H9 (cell line): ENCODE measurements around the gene DTX4. TPM values are rescaled to one million over a fixed set of nuclear protein-coding genes. Genes with fewer than 3 reads are reported as not detected.

ENCODE experiments used
- DNase-seq: peaks from one replicate; pipeline ENCODE4 v3.0.0-alpha.2; 2017
- H2AFZ ChIP-seq: one replicate; pipeline ENCODE4 v1.6.1; 2013; ENCODE audit warnings: mild to moderate bottlenecking, low read length, control low read depth, moderate library complexity
- H2AK5ac ChIP-seq: 2 replicates; pipeline ENCODE4 v1.6.1; 2013; ENCODE audit warnings: low read length, control low read depth, mixed read lengths; ENCODE audit not compliant: insufficient read length
- H2BK120ac ChIP-seq: one replicate; pipeline ENCODE4 v1.6.1; 2013; ENCODE audit warnings: low read depth, mild to moderate bottlenecking, low read length, control low read depth, inconsistent platforms; ENCODE audit not compliant: poor library complexity, severe bottlenecking
- H2BK12ac ChIP-seq: 2 replicates; pipeline ENCODE4 v1.6.1; 2013; ENCODE audit warnings: low read length, control low read depth, mixed read lengths, low read depth; ENCODE audit not compliant: insufficient read length
- H2BK15ac ChIP-seq: 2 replicates; pipeline ENCODE4 v1.6.1; 2013; ENCODE audit warnings: low read depth, low read length, control low read depth
- H2BK20ac ChIP-seq: one replicate; pipeline ENCODE4 v1.6.1; 2013; ENCODE audit warnings: low read depth, mild to moderate bottlenecking, low read length, control low read depth, inconsistent platforms; ENCODE audit not compliant: poor library complexity, severe bottlenecking
- H2BK5ac ChIP-seq: 2 replicates; pipeline ENCODE4 v1.6.1; 2013; ENCODE audit warnings: low read length, control low read depth, mixed read lengths; ENCODE audit not compliant: insufficient read length
- H3K14ac ChIP-seq: 2 replicates; pipeline ENCODE4 v1.6.1; 2013; ENCODE audit warnings: low read length, control low read depth; ENCODE audit not compliant: insufficient read depth
- H3K18ac ChIP-seq: 2 replicates; pipeline ENCODE4 v1.6.1; 2013; ENCODE audit warnings: low read depth, mild to moderate bottlenecking, mixed read lengths, low read length, control low read depth; ENCODE audit not compliant: insufficient read length
- H3K23ac ChIP-seq: 2 replicates; pipeline ENCODE4 v1.6.1; 2013; ENCODE audit warnings: low read length, control low read depth, mixed read lengths, low read depth; ENCODE audit not compliant: insufficient read length
- H3K23me2 ChIP-seq: 2 replicates; pipeline ENCODE4 v1.6.1; 2013; ENCODE audit warnings: low read depth, mild to moderate bottlenecking, mixed read lengths, low read length, control low read depth; ENCODE audit not compliant: insufficient read length, poor library complexity, severe bottlenecking
- H3K27ac ChIP-seq: 2 replicates; pipeline ENCODE4 v1.5.1; 2013; ENCODE audit warnings: low read length, control low read depth, mixed read lengths, low read depth; ENCODE audit not compliant: insufficient read length
- H3K27me3 ChIP-seq: 2 replicates; pipeline ENCODE4 v1.6.1; 2013; ENCODE audit warnings: low read length, control low read depth, inconsistent platforms; ENCODE audit not compliant: insufficient read depth
- H3K4ac ChIP-seq: 2 replicates; pipeline ENCODE4 v1.6.1; 2013; ENCODE audit warnings: low read depth, mild to moderate bottlenecking, control low read depth, inconsistent platforms, low read length, moderate library complexity
- H3K4me1 ChIP-seq: 2 replicates; pipeline ENCODE4 v1.6.1; 2013; ENCODE audit warnings: low read length, control low read depth, inconsistent platforms; ENCODE audit not compliant: insufficient read depth
- H3K4me2 ChIP-seq: 2 replicates; pipeline ENCODE4 v1.6.1; 2013; ENCODE audit warnings: low read length, control low read depth, mixed read lengths; ENCODE audit not compliant: insufficient read length, insufficient read depth
- H3K56ac ChIP-seq: 2 replicates; pipeline ENCODE4 v1.6.1; 2013; ENCODE audit warnings: low read depth, mild to moderate bottlenecking, mixed read lengths, low read length, control low read depth; ENCODE audit not compliant: insufficient read length
- H3K79me1 ChIP-seq: 2 replicates; pipeline ENCODE4 v1.6.1; 2013; ENCODE audit warnings: low read depth, mild to moderate bottlenecking, moderate library complexity, low read length, control low read depth, inconsistent platforms; ENCODE audit not compliant: insufficient read depth, poor library complexity, severe bottlenecking
- H3K79me2 ChIP-seq: 2 replicates; pipeline ENCODE4 v1.6.1; 2013; ENCODE audit warnings: low read length, control low read depth, inconsistent platforms; ENCODE audit not compliant: insufficient read depth
- H3K9ac ChIP-seq: 2 replicates; pipeline ENCODE4 v1.6.1; 2013; ENCODE audit warnings: low read length, control low read depth, mixed read lengths; ENCODE audit not compliant: insufficient read length; ENCODE audit errors: extremely low read depth
- H3K9me3 ChIP-seq: one replicate; pipeline ENCODE4 v1.6.1; 2013; ENCODE audit warnings: low read depth, low read length, inconsistent platforms; ENCODE audit not compliant: control insufficient read depth
- H3T11ph ChIP-seq: one replicate; pipeline ENCODE4 v1.6.1; 2013; ENCODE audit warnings: mild to moderate bottlenecking, low read length, control low read depth, inconsistent platforms
- H4K20me1 ChIP-seq: one replicate; pipeline ENCODE4 v1.6.1; 2013; ENCODE audit not compliant: control insufficient read depth, insufficient read length, insufficient read depth
- H4K5ac ChIP-seq: 2 replicates; pipeline ENCODE4 v1.6.1; 2013; ENCODE audit warnings: low read depth, mild to moderate bottlenecking, mixed read lengths, low read length, control low read depth; ENCODE audit not compliant: insufficient read length
- H4K8ac ChIP-seq: replicated peaks from 2 replicates; pipeline ENCODE4 v1.6.1; 2013; ENCODE audit warnings: low read length, control low read depth, mixed read lengths, low read depth; ENCODE audit not compliant: insufficient read length
- H4K91ac ChIP-seq: 2 replicates; pipeline ENCODE4 v1.6.1; 2013; ENCODE audit warnings: low read depth, mild to moderate bottlenecking, moderate library complexity, mixed read lengths, low read length, control low read depth; ENCODE audit not compliant: insufficient read length
- H3K27ac Mint-ChIP-seq, 3 experiments: 2 replicates in 2 of 3; 3 replicates in 1 of 3; pipeline ENCODE4 v1.8.0; 2020 to 2021; ENCODE audit warnings: mixed read lengths in 3 of 3, mild to moderate bottlenecking in 1 of 3, moderate library complexity in 1 of 3
- H3K27me3 Mint-ChIP-seq: 2 replicates; pipeline ENCODE4 v1.8.0; 2021; ENCODE audit warnings: low read depth, mild to moderate bottlenecking, moderate library complexity, mixed read lengths
- H3K36me3 Mint-ChIP-seq, 3 experiments: 2 replicates in 2 of 3; 3 replicates in 1 of 3; pipeline ENCODE4 v1.8.0; 2020 to 2021; ENCODE audit warnings: low read depth in 3 of 3, mixed read lengths in 3 of 3; ENCODE audit not compliant: insufficient read depth in 1 of 3
- H3K4me1 Mint-ChIP-seq, 2 experiments: 2 replicates each; pipeline ENCODE4 v1.8.0; 2020; ENCODE audit warnings: mixed read lengths in 2 of 2
- H3K4me3 Mint-ChIP-seq, 2 experiments: 2 replicates in 1 of 2; 3 replicates in 1 of 2; pipeline ENCODE4 v1.8.0; 2020 to 2021; ENCODE audit warnings: mild to moderate bottlenecking in 2 of 2, mixed read lengths in 2 of 2, moderate library complexity in 1 of 2
- H3K9me3 Mint-ChIP-seq, 2 experiments: 2 replicates in 1 of 2; 3 replicates in 1 of 2; pipeline ENCODE4 v1.8.0; 2020; ENCODE audit warnings: mild to moderate bottlenecking in 2 of 2, mixed read lengths in 2 of 2, moderate library complexity in 1 of 2
- CTCF ChIP-seq: fragments of 200-600 bp; sonication (generic); conservative IDR thresholded peaks from 3 replicates; pipeline ENCODE4 v1.8.0; 2021; ENCODE audit warnings: antibody characterized with exemption, mild to moderate bottlenecking
- WGBS: extraction: QIAGEN DNeasy Blood & Tissue Kit; methylation state at CpG from one replicate; pipeline ENCODE4 v1.1.7; 2013; ENCODE audit warnings: missing lambda C conversion rate, low lambda C conversion rate, mixed read lengths; ENCODE audit not compliant: insufficient read length; ENCODE audit errors: extremely low coverage; 5-methylcytosine and 5-hydroxymethylcytosine counted together
- total RNA-seq: library from RNA; stranded (reverse); gene quantifications from 2 replicates; pipeline ENCODE4 v1.2.1, GENCODE V29; 2021

DTX4 gene
- total RNA-seq, 1 experiment from 2014 or later: 13.0 TPM

GRCh38 chr11:59192446-59193020 is 20.6 kb downstream of the DTX4 start:
- Histone ChIP-seq H3K4me2 (no peak overlapping the region), H3K79me2 (no peaks in the 10 kb centered on the region; the same call in 1 of the 2 replicates), H3K23me2 (no peaks in the 10 kb centered on the region), H4K20me1 (no peaks in the 10 kb centered on the region), H2AFZ (no peak overlapping the region), H2BK5ac (no peak overlapping the region), H3T11ph (no peak overlapping the region), H3K23ac (no peak overlapping the region), H4K91ac (no peak overlapping the region), H4K5ac (no peak overlapping the region), H3K27me3 (no peaks in the 10 kb centered on the region), H2AK5ac (no peak overlapping the region), H2BK120ac (no peak overlapping the region), H3K14ac (no peak overlapping the region), H2BK12ac (no peak overlapping the region), H3K9me3 (peaks cover 6% of the 10 kb centered on the region), H3K4ac (no peak overlapping the region), H3K18ac (no peak overlapping the region), H2BK15ac (no peak overlapping the region), H4K8ac (no peak overlapping the region), H3K27ac (no peak overlapping the region), H3K56ac (no peak overlapping the region), H2BK20ac (no peak overlapping the region), H3K79me1 (peaks cover under 1% of the 10 kb centered on the region), H3K4me1 (no peaks in the 10 kb centered on the region), H3K9ac (no peak overlapping the region)
- no peak for TF ChIP-seq CTCF
- H3K9me3 Mint-ChIP-seq: peaks cover 0 to 4% of the 10 kb centered on the region in 2 experiments; a peak in 3 of 5 replicates
- no peak overlapping the region for H3K4me3 Mint-ChIP-seq
- no peak overlapping the region; a peak in 1 of 7 replicates for H3K27ac Mint-ChIP-seq
- peaks cover 46 to 82% (median 65%) of the 10 kb centered on the region in 3 experiments for H3K36me3 Mint-ChIP-seq
- H3K4me1 Mint-ChIP-seq: no peaks in the 10 kb centered on the region; a peak in 1 of 4 replicates
- no peaks in the 10 kb centered on the region; the same call in 1 of the 2 replicates for H3K27me3 Mint-ChIP-seq
- WGBS: no CpG with 5 or more reads among the region's 4 CpGs
- DNase-seq: no peak
